Measurements from ENCODE around the gene TM4SF1.

The TM4SF1 gene

DNA sequence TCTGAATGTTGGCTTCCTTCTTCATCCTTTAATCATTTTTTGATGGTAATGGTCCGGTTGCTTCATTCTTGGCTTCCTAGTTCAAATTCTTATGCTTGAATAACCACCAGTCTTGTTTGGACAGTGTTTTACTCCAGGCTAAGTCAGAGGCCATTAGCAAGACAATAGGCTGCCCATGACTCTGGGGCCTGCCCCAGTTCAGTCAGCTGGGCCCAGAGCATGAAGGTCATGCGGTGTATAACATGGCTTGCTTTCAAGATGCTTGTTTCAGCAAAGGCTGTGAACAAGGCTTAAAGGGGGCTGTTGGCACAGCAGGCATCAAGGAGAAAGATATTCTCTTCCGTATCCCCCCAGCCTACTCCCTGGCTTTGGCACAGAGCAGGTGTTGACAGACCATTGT lies 57.7 kb downstream of the TM4SF1 start:
- no peak overlapping the region for H3K4me3 ChIP-seq (ENCODE audit: low read depth in 1 of 2, low read length in 2 of 2)
- no peaks in the 10 kb centered on the region for H3K4me1 ChIP-seq (ENCODE audit: control insufficient read depth in 1 of 2, insufficient read depth in 2 of 2, low read length in 2 of 2)
- H3K27ac ChIP-seq (ENCODE audit: low read length): no peak overlapping the region
- H3K9me3 ChIP-seq (ENCODE audit: control insufficient read depth in 1 of 2, low read length in 2 of 2): no peaks in the 10 kb centered on the region
- no peaks in the 10 kb centered on the region for H3K27me3 ChIP-seq (ENCODE audit: low read depth, low read length)
- H3K36me3 ChIP-seq (ENCODE audit: control insufficient read depth in 1 of 2, insufficient read depth in 2 of 2, low read length in 2 of 2): no peaks in the 10 kb centered on the region

All from muscle layer of duodenum (tissue), 2 donors.